22Rv1 (cell line): Measurements from ENCODE around the gene EPN2.

Source experiments
- CTCF ChIP-seq: fragments of 450-650 bp; IDR thresholded peaks from 2 replicates; pipeline ENCODE4 v1.5.1; 2017; ENCODE audit warnings: mild to moderate bottlenecking
- ZFX ChIP-seq: fragments of 450-650 bp; IDR thresholded peaks from 2 replicates; pipeline ENCODE4 v1.6.1; 2017; ENCODE audit warnings: antibody characterized with exemption, borderline replicate concordance

DNA sequence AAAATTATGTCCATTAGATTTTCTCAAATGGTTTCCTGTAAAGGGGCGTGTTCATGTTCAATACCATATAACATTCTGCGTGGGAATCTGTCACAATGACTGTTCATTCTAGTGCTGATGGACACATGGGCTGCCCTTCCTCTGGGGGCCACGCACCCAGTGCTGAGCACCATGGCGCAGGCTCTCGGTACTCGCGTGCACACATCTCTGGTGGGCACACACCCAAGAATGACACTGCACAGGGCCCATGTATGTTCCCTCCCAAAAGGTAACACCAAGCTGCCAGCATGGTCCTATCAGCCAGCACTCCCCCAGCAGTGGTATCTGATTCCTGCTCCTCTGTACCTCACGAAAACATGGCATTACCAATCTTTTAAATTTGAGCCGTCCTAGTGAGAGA lies 111.6 kb downstream of the EPN2 start:
- TF ChIP-seq CTCF (no peak), ZFX (no peak)
